ENCODE results near the gene ATRX. TPM values are rescaled to one million over a fixed set of nuclear protein-coding genes. Genes with fewer than 3 reads are reported as not detected.

ATRX gene
- total and polyA plus RNA-seq, 10 of the 15 experiments (the other 5 are each of a cell fraction or from before 2014, with no cell fraction given): 19.4 to 73.8 (median 45.2) TPM

GRCh38 chrX:77658886-77659285, 127.1 kb downstream of the ATRX start:
- RAD21 ChIA-PET (ENCODE audit: unreplicated experiment): no interaction called here
- intact Hi-C loops (cut with micrococcal nuclease; ENCODE audit: unreplicated experiment) (no loop called here), in situ Hi-C loops (cut with MboI) (no loop called here)
- Histone ChIP-seq H3K27me3 (replicated peaks in 1 of 2; ENCODE audit: control insufficient read depth in 2 of 2, insufficient read depth in 2 of 2, low read length in 1 of 2) (no peaks in the 10 kb centered on the region), H3K36me3 (ENCODE audit: control insufficient read depth in 2 of 2, insufficient read depth in 2 of 2, low read length in 1 of 2) (no peaks in the 10 kb centered on the region), H3K4me2 (ENCODE audit: control insufficient read depth, insufficient read depth) (no peak overlapping the region), H2AFZ (ENCODE audit: control insufficient read depth, low read depth, low read length) (no peak overlapping the region), H3K27ac (ENCODE audit: control insufficient read depth, insufficient read depth) (no peak overlapping the region), H3K4me3 (no peak overlapping the region), H3K79me2 (ENCODE audit: control insufficient read depth, insufficient read depth, low read length) (no peaks in the 10 kb centered on the region), H3K4me1 (ENCODE audit: control insufficient read depth, insufficient read depth, low read length) (no peaks in the 10 kb centered on the region), H4K20me1 (ENCODE audit: control insufficient read depth, insufficient read depth) (no peaks in the 10 kb centered on the region), H3K9me3 (replicated peaks; ENCODE audit: control insufficient read depth, insufficient read depth, low read length) (no peaks in the 10 kb centered on the region), H3K9ac (ENCODE audit: control insufficient read depth, insufficient read depth, low read length) (no peak overlapping the region)
- POLR2A ChIA-PET: no interaction called here
- ATAC-seq (no peak), FAIRE-seq (no peak), DNase-seq (ENCODE audit: low read depth, low spot score) (no peak)
- CTCF ChIA-PET: no interaction called here
- SMC1A ChIA-PET (ENCODE audit: uncharacterized antibody, unreplicated experiment): no interaction called here
- 55% methylated on average over 3 of the region's 3 CpGs for WGBS (ENCODE audit: insufficient coverage, insufficient replicate concordance, low lambda C conversion rate, missing lambda C conversion rate)
- TF ChIP-seq USF1 (IDR thresholded peaks at IDR 0.05; ENCODE audit: borderline replicate concordance, extremely low read length, insufficient read depth, low read depth, low read length) (no peak), SREBF2 (IDR thresholded peaks at IDR 0.05; ENCODE audit: low read length) (no peak), DPF2 (IDR thresholded peaks at IDR 0.05) (no peak), TBL1XR1 (IDR thresholded peaks at IDR 0.05; ENCODE audit: low read depth, low read length) (no peak), ESRRA (IDR thresholded peaks at IDR 0.05; ENCODE audit: low read length) (no peak), YY1 (IDR thresholded peaks at IDR 0.05; ENCODE audit: low read depth, low read length) (no peak), POLR2AphosphoS2 (IDR thresholded peaks at IDR 0.05; ENCODE audit: low read depth, low read length) (no peak), PKNOX1 (IDR thresholded peaks at IDR 0.05) (no peak), IKZF2 (IDR thresholded peaks at IDR 0.05) (no peak)
- no TSS peak for BruUV-seq (replicated peaks)
